ENCODE measurements around the gene LYPD3. TPM values are rescaled to one million over a fixed set of nuclear protein-coding genes. Genes with fewer than 3 reads are reported as not detected.

The LYPD3 gene
- total RNA-seq, 3 donors from 2014 or later (not counting 1 experiment from before 2014, with no cell fraction given): 1.3 to 2.4 (median 1.7) TPM

GRCh38 chr19:43504426-43505185, 39.2 kb upstream of the LYPD3 start, which contains the start of gene PHLDB3:
Gene PHLDB3, minus strand, starts transcription at chr19:43504746. Its CDS starts 628 bp downstream, at chr19:43504118.
- Mint-ChIP-seq H3K27ac (peak within 1 kb of the TSS; percentile 65 to 93), H3K9me3 (no peaks in the 10 kb centered on the region), H3K36me3 (no peaks in the 10 kb centered on the region), H3K27me3 (ENCODE audit: low read depth in 2 of 2) (no peaks in the 10 kb centered on the region), H3K4me1 (peaks cover 21 to 25% of the 10 kb centered on the region in 2 donors), H3K4me3 (peak within 1 kb of the TSS; percentile 77)
- WGBS (ENCODE audit: insufficient coverage): 4% methylated on average over 38 of the region's 42 CpGs
- H3K36me3 ChIP-seq (ENCODE audit: control insufficient read depth, insufficient read depth, low read length): peaks cover 11% of the 10 kb centered on the region
- peak within 1 kb of the TSS; percentile 72 for H3K27ac ChIP-seq (ENCODE audit: low read length)
- peak in 1 of 2 donors; percentile 68 for DNase-seq
- peak; percentile 27 to 31 (median 29) for ATAC-seq
- H3K4me3 ChIP-seq (ENCODE audit: low read length): peak within 1 kb of the TSS; percentile 77
- intact Hi-C loops (cut with micrococcal nuclease): loop anchor here (1.0 kb wide), 3 partner anchors 23 to 41 kb away; partner anchors contain the start of gene ETHE1
- TF ChIP-seq CTCF (IDR thresholded peaks at IDR 0.05): no peak
- H3K4me1 ChIP-seq (ENCODE audit: control insufficient read depth, insufficient read depth, low read length): peaks cover 21% of the 10 kb centered on the region
- no peaks in the 10 kb centered on the region for H3K27me3 ChIP-seq (ENCODE audit: control insufficient read depth, insufficient read depth, low read length)
- H3K9me3 ChIP-seq (ENCODE audit: control insufficient read depth, insufficient read depth, low read length): no peaks in the 10 kb centered on the region

- Mint-ChIP-seq H3K27me3 (ENCODE audit: low read depth in 2 of 2) (no peaks in the 10 kb centered on the region), H3K27ac (peak overlapping the region; percentile 65 to 93), H3K36me3 (no peaks in the 10 kb centered on the region), H3K4me1 (peaks cover 21 to 30% of the 10 kb centered on the region in 2 donors), H3K9me3 (no peaks in the 10 kb centered on the region), H3K4me3 (peak overlapping the region; percentile 77)
- H3K27me3 ChIP-seq (ENCODE audit: control insufficient read depth, insufficient read depth, low read length): no peaks in the 10 kb centered on the region
- H3K27ac ChIP-seq (ENCODE audit: low read length): peak overlapping the region; percentile 72
- intact Hi-C loops (cut with micrococcal nuclease): loop anchor here (1.0 kb wide), 3 partner anchors 24 to 40 kb away; partner anchors contain the start of gene ETHE1
- ATAC-seq (peak; percentile 96 to 100 (median 97)), DNase-seq (peak; percentile 96 to 98)
- H3K9me3 ChIP-seq (ENCODE audit: control insufficient read depth, insufficient read depth, low read length): no peaks in the 10 kb centered on the region
- H3K36me3 ChIP-seq (ENCODE audit: control insufficient read depth, insufficient read depth, low read length): peaks cover 8% of the 10 kb centered on the region
- H3K4me3 ChIP-seq (ENCODE audit: low read length): peak overlapping the region; percentile 77
- no peak for TF ChIP-seq CTCF (IDR thresholded peaks at IDR 0.05)
- H3K4me1 ChIP-seq (ENCODE audit: control insufficient read depth, insufficient read depth, low read length): peaks cover 21% of the 10 kb centered on the region
- WGBS (ENCODE audit: insufficient coverage): 2% methylated on average over 64 of the region's 64 CpGs
Observed at GRCh38 chr19:43503501-43504425, 38.4 kb upstream of the LYPD3 start.

DNA sequence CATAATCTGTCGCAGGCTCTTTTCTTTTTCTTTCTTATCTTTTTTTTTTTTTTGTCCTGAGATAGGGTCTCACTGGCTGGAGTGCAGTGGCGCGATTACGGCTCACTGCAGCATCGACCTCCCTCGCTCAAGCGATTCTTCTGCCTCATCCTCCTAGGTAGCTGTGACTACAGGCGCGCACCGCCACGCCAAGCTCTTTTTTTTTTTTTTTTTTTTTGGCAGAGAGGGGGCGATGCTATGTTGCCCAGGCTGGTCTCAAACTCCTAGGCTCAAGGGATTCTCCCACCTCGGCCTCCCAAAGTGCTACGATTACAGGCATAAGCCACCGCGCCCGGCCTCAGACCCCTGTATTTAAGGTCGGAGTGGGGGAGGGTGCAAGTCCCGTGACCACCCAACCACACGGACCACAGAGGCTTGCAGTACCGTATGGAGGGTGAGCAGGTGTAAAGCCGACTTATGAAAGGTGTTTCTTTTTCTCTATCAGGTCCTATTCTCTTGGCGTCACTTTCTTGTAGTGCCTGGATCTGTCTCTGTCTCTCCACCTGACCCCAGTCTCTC, 37.1 kb upstream of the LYPD3 start:
- peaks cover 21 to 31% of the 10 kb centered on the region in 2 donors for H3K4me1 Mint-ChIP-seq
- WGBS (ENCODE audit: insufficient coverage): 98% methylated on average over 23 of the region's 23 CpGs

More for the DNA sequence above, 37.1 kb upstream of the LYPD3 start:
- Mint-ChIP-seq H3K27ac (peak overlapping the region in 1 of 2 donors; percentile 93), H3K27me3 (ENCODE audit: low read depth in 2 of 2) (no peaks in the 10 kb centered on the region), H3K9me3 (no peaks in the 10 kb centered on the region), H3K4me3 (no peak overlapping the region), H3K36me3 (no peaks in the 10 kb centered on the region)
- intact Hi-C loops (cut with micrococcal nuclease): no loop called here
- Histone ChIP-seq H3K36me3 (ENCODE audit: control insufficient read depth, insufficient read depth, low read length) (peaks cover 2% of the 10 kb centered on the region), H3K4me1 (ENCODE audit: control insufficient read depth, insufficient read depth, low read length) (peaks cover 21% of the 10 kb centered on the region), H3K27me3 (ENCODE audit: control insufficient read depth, insufficient read depth, low read length) (no peaks in the 10 kb centered on the region), H3K27ac (ENCODE audit: low read length) (no peak overlapping the region), H3K9me3 (ENCODE audit: control insufficient read depth, insufficient read depth, low read length) (no peaks in the 10 kb centered on the region), H3K4me3 (ENCODE audit: low read length) (no peak overlapping the region)
- ATAC-seq (no peak), DNase-seq (no peak)
- TF ChIP-seq CTCF (IDR thresholded peaks at IDR 0.05): no peak
